KMS-11 (cell line): Measurements from ENCODE around the gene ID1.
A peak's percentile ranks its signal among the peaks of the same experiment; 100 is the strongest.
"Not testable (repeated sequence)": the region's sequence is repeated elsewhere in the genome, so short reads cannot be mapped to it uniquely, and the experiment has no call there.

Experiments
- H2AFZ ChIP-seq: fragments of 200-600 bp; sonication (generic); 2 replicates; pipeline ENCODE4 v1.6.1; 2016; ENCODE audit warnings: antibody characterized with exemption, mixed run types, low read depth
- H3K27ac ChIP-seq: fragments of 200-600 bp; sonication (generic); 2 replicates; pipeline ENCODE4 v1.6.1; 2016; ENCODE audit warnings: mild to moderate bottlenecking, mixed run types
- H3K27me3 ChIP-seq: fragments of 200-600 bp; sonication (generic); 2 replicates; pipeline ENCODE4 v1.6.1; 2017; ENCODE audit warnings: mild to moderate bottlenecking, low read depth, mixed run types, moderate library complexity; ENCODE audit not compliant: insufficient read depth
- H3K36me3 ChIP-seq: fragments of 200-600 bp; sonication (generic); 2 replicates; pipeline ENCODE4 v1.6.1; 2017; ENCODE audit warnings: mild to moderate bottlenecking, mixed run types; ENCODE audit not compliant: insufficient read depth
- H3K4me1 ChIP-seq: fragments of 200-600 bp; sonication (generic); 2 replicates; pipeline ENCODE4 v1.6.1; 2016; ENCODE audit warnings: mild to moderate bottlenecking, low read depth, mixed run types; ENCODE audit not compliant: poor library complexity, severe bottlenecking
- H3K4me2 ChIP-seq: fragments of 200-600 bp; sonication (generic); 2 replicates; pipeline ENCODE4 v1.7.0; 2016; ENCODE audit warnings: mild to moderate bottlenecking, mixed run types
- H3K4me3 ChIP-seq: fragments of 200-600 bp; sonication (generic); IDR thresholded peaks from 2 replicates; pipeline ENCODE4 v1.6.1; 2017; ENCODE audit warnings: low read depth, low read length, mixed read lengths; ENCODE audit not compliant: insufficient read depth
- H3K79me2 ChIP-seq: fragments of 200-600 bp; sonication (generic); 2 replicates; pipeline ENCODE4 v1.6.1; 2016; ENCODE audit warnings: low read depth, mixed run types; ENCODE audit not compliant: insufficient read depth
- H3K9ac ChIP-seq: fragments of 200-600 bp; sonication (generic); 2 replicates; pipeline ENCODE4 v1.6.1; 2016; ENCODE audit warnings: mild to moderate bottlenecking, mixed run types
- H4K20me1 ChIP-seq: fragments of 200-600 bp; sonication (generic); 2 replicates; pipeline ENCODE4 v1.6.1; 2016; ENCODE audit warnings: mild to moderate bottlenecking, mixed run types; ENCODE audit not compliant: insufficient read depth
- CTCF ChIP-seq: fragments of 200-600 bp; sonication (generic); conservative IDR thresholded peaks from 2 replicates; pipeline ENCODE4 v1.6.1; 2017; ENCODE audit warnings: low read depth, mild to moderate bottlenecking, antibody characterized with exemption, low read length, moderate library complexity, mixed read lengths

ID1 gene

GRCh38 chr20:31594002-31594557 lies 11.0 kb upstream of the ID1 start:
- Histone ChIP-seq H3K27me3 (no peaks in the 10 kb centered on the region), H3K36me3 (no peaks in the 10 kb centered on the region), H3K27ac (no peak overlapping the region), H3K79me2 (no peaks in the 10 kb centered on the region), H2AFZ (no peak overlapping the region), H3K4me3 (no peak overlapping the region), H3K4me2 (no peak overlapping the region), H3K4me1 (peaks cover 14% of the 10 kb centered on the region), H3K9ac (no peak overlapping the region), H4K20me1 (no peaks in the 10 kb centered on the region)
- no peak for TF ChIP-seq CTCF

GRCh38 chr20:31594558-31595379 lies 10.3 kb upstream of the ID1 start:
- Histone ChIP-seq H3K4me1 (peaks cover 14% of the 10 kb centered on the region), H3K4me2 (no peak overlapping the region), H3K4me3 (no peak overlapping the region)

GRCh38 chr20:31595380-31595653 lies 9.8 kb upstream of the ID1 start:
- no peak overlapping the region for H3K27ac ChIP-seq
- H3K4me1 ChIP-seq, result peaks cover 14% of the 10 kb centered on the region
- no peak; the same call in 1 of the 2 replicates for TF ChIP-seq CTCF
- no peaks in the 10 kb centered on the region for H4K20me1 ChIP-seq
- H3K4me3 ChIP-seq, result no peak overlapping the region
- no peak overlapping the region for H3K9ac ChIP-seq
- H3K79me2 ChIP-seq, result no peaks in the 10 kb centered on the region
- H3K36me3 ChIP-seq, result no peaks in the 10 kb centered on the region
- H2AFZ ChIP-seq, result no peak overlapping the region
- H3K4me2 ChIP-seq, result peak overlapping the region; percentile 10; the same call in 1 of the 2 replicates
- H3K27me3 ChIP-seq, result no peaks in the 10 kb centered on the region

More at GRCh38 chr20:31594558-31595379, 10.3 kb upstream of the ID1 start:
- Histone ChIP-seq H3K36me3 (no peaks in the 10 kb centered on the region), H3K27ac (no peak overlapping the region), H3K27me3 (no peaks in the 10 kb centered on the region), H3K79me2 (no peaks in the 10 kb centered on the region), H4K20me1 (no peaks in the 10 kb centered on the region), H3K9ac (no peak overlapping the region), H2AFZ (no peak overlapping the region)
- no peak for TF ChIP-seq CTCF

- no peaks in the 10 kb centered on the region for H3K36me3 ChIP-seq
- H3K4me2 ChIP-seq, result peak overlapping the region; percentile 10; the same call in 1 of the 2 replicates
- H3K27me3 ChIP-seq, result no peaks in the 10 kb centered on the region
- no peak for TF ChIP-seq CTCF
- H2AFZ ChIP-seq, result no peak overlapping the region
- no peak overlapping the region for H3K4me3 ChIP-seq
- H3K79me2 ChIP-seq, result no peaks in the 10 kb centered on the region
- H4K20me1 ChIP-seq, result no peaks in the 10 kb centered on the region
- H3K27ac ChIP-seq, result no peak overlapping the region
- H3K9ac ChIP-seq, result no peak overlapping the region
- H3K4me1 ChIP-seq, result peaks cover 14% of the 10 kb centered on the region
Measured at GRCh38 chr20:31595654-31596411, 9.3 kb upstream of the ID1 start.

GRCh38 chr20:31596412-31596715 lies 8.7 kb upstream of the ID1 start:
- not testable (repeated sequence) for H2AFZ ChIP-seq, H3K27me3 ChIP-seq, H3K4me3 ChIP-seq, H3K9ac ChIP-seq, H3K36me3 ChIP-seq, H3K27ac ChIP-seq, H3K79me2 ChIP-seq, H4K20me1 ChIP-seq, H3K4me2 ChIP-seq
- H3K4me1 ChIP-seq, result peaks cover 18% of the 10 kb centered on the region
